Measurements from ENCODE around the gene NUFIP1. TPM values are rescaled to one million over a fixed set of nuclear protein-coding genes. Genes with fewer than 3 reads are reported as not detected.

Gene NUFIP1
- total RNA-seq, 5 donors from 2014 or later (not counting 1 experiment from before 2014, with no cell fraction given) = 3.1 to 4.9 (median 4.0) TPM

DNA sequence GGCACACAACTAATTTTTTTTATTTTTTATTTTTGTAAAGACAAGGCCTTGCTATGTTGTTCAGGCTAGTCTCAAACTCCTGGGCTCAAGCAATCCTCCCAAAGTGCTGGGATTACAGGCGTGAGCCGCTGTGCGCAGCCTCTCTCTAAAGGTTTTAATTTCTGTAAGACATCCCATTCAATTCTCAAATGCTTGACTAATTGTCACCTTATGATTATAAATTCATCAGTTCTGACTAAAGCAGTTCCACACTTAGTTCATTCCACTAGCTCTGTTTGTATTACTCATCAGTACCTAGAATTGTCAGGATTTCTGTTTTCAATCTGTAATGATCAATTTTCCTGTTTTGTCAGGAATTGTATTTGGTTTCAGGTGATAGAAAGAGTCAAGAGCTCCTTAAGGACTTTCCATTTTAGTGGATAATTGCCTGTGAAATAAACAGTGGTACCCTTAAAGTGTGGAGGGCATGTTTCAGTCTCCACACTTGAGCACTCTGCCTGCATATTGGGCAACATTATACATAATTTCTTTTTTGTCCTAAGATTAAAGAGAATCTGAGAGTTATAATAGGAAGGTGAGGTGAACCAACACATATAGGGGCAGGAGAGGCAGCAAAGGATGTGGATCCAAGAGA lies 27.6 kb upstream of the NUFIP1 start:
- no peaks in the 10 kb centered on the region for H3K4me1 ChIP-seq (ENCODE audit: control insufficient read depth in 1 of 2, extremely low read depth in 1 of 2, insufficient read depth in 2 of 2, low read length in 2 of 2)
- Mint-ChIP-seq H3K27ac (no peak overlapping the region), H3K36me3 (peaks cover 43% of the 10 kb centered on the region), H3K27me3 (no peaks in the 10 kb centered on the region), H3K4me3 (no peak overlapping the region), H3K9me3 (no peaks in the 10 kb centered on the region), H3K4me1 (no peaks in the 10 kb centered on the region)
- WGBS (ENCODE audit: insufficient coverage) = no CpG with 5 or more reads among the region's 3 CpGs
- ChIA-PET CTCF (interaction anchor here in 1 of 2 donors (0.5 to 0.6 kb wide), 2 partner anchors 20 to 30 kb away, joined by 3 to 5 read pairs; no protein-coding TSS in a partner anchor), POLR2A (no interaction called here)
- H3K36me3 ChIP-seq (ENCODE audit: control insufficient read depth in 2 of 2, extremely low read depth in 1 of 2, insufficient read depth in 1 of 2, low read length in 1 of 2) = peaks cover 0 to 36% of the 10 kb centered on the region in 2 donors
- H3K4me3 ChIP-seq (ENCODE audit: control insufficient read depth in 1 of 2, extremely low read depth in 1 of 2, low read length in 1 of 2) = no peak overlapping the region
- ATAC-seq (replicated peaks in 1 of 4) = no peak
- no peaks in the 10 kb centered on the region for H3K27me3 ChIP-seq (replicated peaks in 1 of 2; ENCODE audit: control insufficient read depth in 2 of 2, extremely low read depth in 1 of 2, insufficient read depth in 2 of 2, low read length in 1 of 2)
- no peaks in the 10 kb centered on the region for H3K9me3 ChIP-seq
- no peak for DNase-seq
- H3K27ac ChIP-seq (ENCODE audit: low read length) = no peak overlapping the region

DNA sequence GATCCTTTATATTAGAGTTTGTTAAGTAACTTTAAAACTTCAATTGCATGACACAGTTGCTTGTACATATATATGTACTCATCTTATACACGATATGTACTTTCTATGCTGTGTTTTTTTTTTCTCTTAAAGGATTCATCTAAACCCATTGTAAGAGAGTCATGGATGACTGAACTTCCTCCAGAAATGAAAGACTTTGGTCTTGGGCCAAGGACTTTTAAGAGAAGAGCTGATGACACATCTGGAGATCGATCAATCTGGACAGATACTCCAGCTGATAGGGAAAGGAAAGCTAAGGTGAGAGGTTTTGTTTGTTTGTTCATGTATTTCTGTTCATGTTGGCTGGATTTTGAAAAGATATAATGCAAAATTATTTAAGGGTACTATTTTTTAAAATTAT lies 26.0 kb upstream of the NUFIP1 start:
- Histone ChIP-seq H3K27me3 (replicated peaks in 1 of 2; ENCODE audit: control insufficient read depth in 2 of 2, extremely low read depth in 1 of 2, insufficient read depth in 2 of 2, low read length in 1 of 2) (no peaks in the 10 kb centered on the region), H3K4me1 (ENCODE audit: control insufficient read depth in 1 of 2, extremely low read depth in 1 of 2, insufficient read depth in 2 of 2, low read length in 2 of 2) (no peaks in the 10 kb centered on the region), H3K27ac (ENCODE audit: low read length) (no peak overlapping the region), H3K36me3 (ENCODE audit: control insufficient read depth in 2 of 2, extremely low read depth in 1 of 2, insufficient read depth in 1 of 2, low read length in 1 of 2) (peaks cover 0 to 49% of the 10 kb centered on the region in 2 donors), H3K4me3 (ENCODE audit: control insufficient read depth in 1 of 2, extremely low read depth in 1 of 2, low read length in 1 of 2) (no peak overlapping the region), H3K9me3 (no peaks in the 10 kb centered on the region)
- Mint-ChIP-seq H3K4me1 (no peaks in the 10 kb centered on the region), H3K36me3 (peaks cover 47% of the 10 kb centered on the region), H3K27ac (no peak overlapping the region), H3K9me3 (no peaks in the 10 kb centered on the region), H3K4me3 (no peak overlapping the region), H3K27me3 (no peaks in the 10 kb centered on the region)
- DNase-seq (no peak), ATAC-seq (replicated peaks in 1 of 4) (no peak)
- CTCF ChIA-PET = interaction anchor here (0.7 kb wide), 2 partner anchors 32 to 1958 kb away, joined by 3 to 4 read pairs; no protein-coding TSS in a partner anchor
- POLR2A ChIA-PET = interaction anchor here in 1 of 2 donors (0.5 kb wide), 1 partner anchor 307 kb away, joined by 3 read pairs; no protein-coding TSS in a partner anchor
- 83% methylated on average over 1 of the region's 2 CpGs for WGBS (ENCODE audit: insufficient coverage)

DNA sequence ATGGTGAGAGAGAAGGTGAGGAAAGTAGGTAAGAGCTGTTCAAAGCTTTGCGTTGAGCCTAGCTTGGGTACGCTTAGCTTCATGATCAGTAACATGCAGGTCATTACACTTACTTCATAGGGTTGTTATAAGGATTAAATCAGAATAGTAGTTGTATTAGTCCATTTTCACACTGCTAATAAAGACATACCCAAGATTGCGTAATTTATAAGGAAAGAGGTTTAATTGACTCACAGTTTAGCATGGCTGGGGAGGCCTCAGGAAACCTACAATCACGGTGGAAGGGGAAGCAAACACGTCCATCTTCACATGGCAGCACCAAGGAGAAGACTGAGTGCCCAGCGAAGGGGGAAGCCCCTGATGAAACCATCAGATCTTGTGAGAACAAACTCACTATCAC lies 21.9 kb upstream of the NUFIP1 start:
- Mint-ChIP-seq H3K27me3 (no peaks in the 10 kb centered on the region), H3K4me3 (no peak overlapping the region), H3K4me1 (no peaks in the 10 kb centered on the region), H3K36me3 (peaks cover 59% of the 10 kb centered on the region), H3K27ac (no peak overlapping the region), H3K9me3 (no peaks in the 10 kb centered on the region)
- CTCF ChIA-PET = interaction anchor here in 1 of 2 donors (0.6 kb wide), 1 partner anchor 323 kb away, joined by 4 read pairs; no protein-coding TSS in a partner anchor
- ATAC-seq (replicated peaks in 1 of 4) = no peak
- Histone ChIP-seq H3K27ac (ENCODE audit: low read length) (no peak overlapping the region), H3K36me3 (ENCODE audit: control insufficient read depth in 2 of 2, extremely low read depth in 1 of 2, insufficient read depth in 1 of 2, low read length in 1 of 2) (peaks cover 0 to 65% of the 10 kb centered on the region in 2 donors), H3K4me3 (ENCODE audit: control insufficient read depth in 1 of 2, extremely low read depth in 1 of 2, low read length in 1 of 2) (no peak overlapping the region), H3K9me3 (no peaks in the 10 kb centered on the region), H3K27me3 (replicated peaks in 1 of 2; ENCODE audit: control insufficient read depth in 2 of 2, extremely low read depth in 1 of 2, insufficient read depth in 2 of 2, low read length in 1 of 2) (no peaks in the 10 kb centered on the region), H3K4me1 (ENCODE audit: control insufficient read depth in 1 of 2, extremely low read depth in 1 of 2, insufficient read depth in 2 of 2, low read length in 2 of 2) (no peaks in the 10 kb centered on the region)
- POLR2A ChIA-PET = no interaction called here
- no peak for DNase-seq
- WGBS (ENCODE audit: insufficient coverage) = no CpG with 5 or more reads among the region's 6 CpGs

DNA sequence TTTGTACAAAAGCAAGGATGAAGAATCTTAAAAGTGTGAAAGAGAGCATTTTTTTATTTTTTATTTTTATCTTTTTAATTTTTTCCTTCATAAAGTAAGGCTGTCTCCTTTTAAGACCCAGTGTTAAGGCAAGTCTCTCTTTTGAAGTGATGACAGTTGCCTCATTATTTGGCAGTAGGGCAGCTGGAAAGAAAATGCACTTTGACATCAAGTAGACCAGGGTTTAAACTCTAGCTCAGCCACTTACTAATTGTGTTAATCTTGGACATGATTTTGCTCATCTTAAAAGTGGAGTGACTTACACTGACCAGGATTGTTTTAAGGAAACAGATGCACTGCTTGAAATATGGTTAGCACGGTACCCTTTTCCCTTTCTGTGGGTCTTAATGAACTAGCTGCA lies 18.6 kb upstream of the NUFIP1 start:
- DNase-seq = no peak
- Mint-ChIP-seq H3K9me3 (no peaks in the 10 kb centered on the region), H3K27me3 (no peaks in the 10 kb centered on the region), H3K4me3 (no peak overlapping the region), H3K27ac (no peak overlapping the region), H3K4me1 (no peaks in the 10 kb centered on the region), H3K36me3 (peaks cover 47% of the 10 kb centered on the region)
- WGBS (ENCODE audit: insufficient coverage) = no CpG with 5 or more reads among the region's 1 CpG
- Histone ChIP-seq H3K27me3 (replicated peaks in 1 of 2; ENCODE audit: control insufficient read depth in 2 of 2, extremely low read depth in 1 of 2, insufficient read depth in 2 of 2, low read length in 1 of 2) (no peaks in the 10 kb centered on the region), H3K4me3 (ENCODE audit: control insufficient read depth in 1 of 2, extremely low read depth in 1 of 2, low read length in 1 of 2) (no peak overlapping the region), H3K27ac (ENCODE audit: low read length) (no peak overlapping the region), H3K36me3 (ENCODE audit: control insufficient read depth in 2 of 2, extremely low read depth in 1 of 2, insufficient read depth in 1 of 2, low read length in 1 of 2) (peaks cover 0 to 57% of the 10 kb centered on the region in 2 donors), H3K4me1 (ENCODE audit: control insufficient read depth in 1 of 2, extremely low read depth in 1 of 2, insufficient read depth in 2 of 2, low read length in 2 of 2) (no peaks in the 10 kb centered on the region), H3K9me3 (no peaks in the 10 kb centered on the region)
- ATAC-seq (replicated peaks in 1 of 4) = no peak
- POLR2A ChIA-PET = interaction anchor here in 1 of 2 donors (0.6 kb wide), 1 partner anchor 196 kb away, joined by 4 read pairs; no protein-coding TSS in a partner anchor
- CTCF ChIA-PET = interaction anchor here (0.5 to 0.6 kb wide), 2 partner anchors 13 to 435 kb away, joined by 3 to 6 read pairs; no protein-coding TSS in a partner anchor

DNA sequence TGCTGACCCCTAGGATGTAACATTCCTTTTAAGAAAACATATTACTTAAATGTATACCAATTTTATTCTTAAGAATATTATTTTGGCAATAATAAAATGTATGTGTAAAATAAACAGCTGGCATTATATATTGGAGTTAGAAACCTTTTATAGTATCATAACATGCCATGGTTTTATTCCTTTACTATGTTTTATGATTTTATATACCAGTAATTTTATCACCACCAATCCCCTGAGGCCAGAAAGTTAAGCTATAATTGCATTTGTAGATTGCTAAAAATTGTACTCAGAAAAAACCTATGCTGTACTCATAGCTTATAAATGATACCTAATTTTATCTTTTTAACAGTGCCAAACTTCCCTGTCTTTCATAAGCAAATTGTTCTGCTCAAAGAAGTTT lies 18.0 kb upstream of the NUFIP1 start:
- Histone ChIP-seq H3K4me3 (ENCODE audit: control insufficient read depth in 1 of 2, extremely low read depth in 1 of 2, low read length in 1 of 2) (no peak overlapping the region), H3K27ac (ENCODE audit: low read length) (no peak overlapping the region), H3K36me3 (ENCODE audit: control insufficient read depth in 2 of 2, extremely low read depth in 1 of 2, insufficient read depth in 1 of 2, low read length in 1 of 2) (peaks cover 0 to 61% of the 10 kb centered on the region in 2 donors), H3K27me3 (replicated peaks in 1 of 2; ENCODE audit: control insufficient read depth in 2 of 2, extremely low read depth in 1 of 2, insufficient read depth in 2 of 2, low read length in 1 of 2) (no peaks in the 10 kb centered on the region), H3K9me3 (no peaks in the 10 kb centered on the region), H3K4me1 (ENCODE audit: control insufficient read depth in 1 of 2, extremely low read depth in 1 of 2, insufficient read depth in 2 of 2, low read length in 2 of 2) (no peaks in the 10 kb centered on the region)
- H3K27me3 Mint-ChIP-seq = no peaks in the 10 kb centered on the region
- ChIA-PET POLR2A (interaction anchor here in 1 of 2 donors (0.6 kb wide), 1 partner anchor 195 kb away, joined by 4 read pairs; no protein-coding TSS in a partner anchor), CTCF (interaction anchor here (0.5 to 0.7 kb wide), 3 partner anchors 12 to 572 kb away, joined by 3 to 6 read pairs (median 3); no protein-coding TSS in a partner anchor)
- peaks cover 50% of the 10 kb centered on the region for H3K36me3 Mint-ChIP-seq
- H3K27ac Mint-ChIP-seq = no peak overlapping the region
- no peak overlapping the region for H3K4me3 Mint-ChIP-seq
- H3K4me1 Mint-ChIP-seq = no peaks in the 10 kb centered on the region
- DNase-seq = no peak
- no peaks in the 10 kb centered on the region for H3K9me3 Mint-ChIP-seq
- ATAC-seq (replicated peaks in 1 of 4) = no peak

DNA sequence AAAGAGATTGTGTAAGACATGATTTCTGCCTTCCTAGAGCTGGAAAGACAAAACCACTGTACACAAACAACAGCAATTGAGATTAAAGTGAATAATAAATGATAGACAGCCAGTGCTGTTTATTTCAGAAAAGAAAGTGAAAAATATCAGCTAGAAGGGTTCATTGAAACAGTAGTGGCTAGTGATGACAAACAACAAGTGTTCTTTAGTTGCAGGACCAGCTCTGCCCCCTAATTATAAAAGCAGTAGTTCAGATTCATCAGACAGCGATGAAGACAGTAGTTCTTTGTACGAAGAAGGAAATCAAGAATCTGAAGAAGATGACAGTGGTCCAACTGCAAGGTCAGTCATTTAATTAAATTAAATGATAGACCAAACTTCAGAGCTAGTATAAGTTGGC lies 14.8 kb upstream of the NUFIP1 start:
- H3K4me1 ChIP-seq (ENCODE audit: control insufficient read depth in 1 of 2, extremely low read depth in 1 of 2, insufficient read depth in 2 of 2, low read length in 2 of 2) = no peaks in the 10 kb centered on the region
- no peak overlapping the region for H3K4me3 Mint-ChIP-seq
- no peaks in the 10 kb centered on the region for H3K9me3 ChIP-seq
- WGBS (ENCODE audit: insufficient coverage) = no CpG with 5 or more reads among the region's 2 CpGs
- no peak overlapping the region for H3K27ac ChIP-seq (ENCODE audit: low read length)
- ChIA-PET CTCF (no interaction called here), POLR2A (no interaction called here)
- peaks cover 42% of the 10 kb centered on the region for H3K36me3 Mint-ChIP-seq
- H3K9me3 Mint-ChIP-seq = no peaks in the 10 kb centered on the region
- no peak for DNase-seq
- no peaks in the 10 kb centered on the region for H3K27me3 Mint-ChIP-seq
- peaks cover 0 to 48% of the 10 kb centered on the region in 2 donors for H3K36me3 ChIP-seq (ENCODE audit: control insufficient read depth in 2 of 2, extremely low read depth in 1 of 2, insufficient read depth in 1 of 2, low read length in 1 of 2)
- no peaks in the 10 kb centered on the region for H3K27me3 ChIP-seq (replicated peaks in 1 of 2; ENCODE audit: control insufficient read depth in 2 of 2, extremely low read depth in 1 of 2, insufficient read depth in 2 of 2, low read length in 1 of 2)
- H3K27ac Mint-ChIP-seq = no peak overlapping the region
- ATAC-seq (replicated peaks in 1 of 4) = no peak
- no peak overlapping the region for H3K4me3 ChIP-seq (ENCODE audit: control insufficient read depth in 1 of 2, extremely low read depth in 1 of 2, low read length in 1 of 2)
- H3K4me1 Mint-ChIP-seq = no peaks in the 10 kb centered on the region

All from T-cell (primary cell).